RPMI7951 (cell line): ENCODE data around the gene PROX1. TPM values are rescaled to one million over a fixed set of nuclear protein-coding genes. Genes with fewer than 3 reads are reported as not detected.

Experiments used
- DNase-seq: peaks from one replicate; pipeline ENCODE4 v3.0.0-alpha.2; 2012; ENCODE audit warnings: low read depth
- total RNA-seq: library from RNA; depleted of rRNA; stranded (reverse); fragments of >200 nt; shearing (Covaris generic); gene quantifications from 2 replicates; pipeline ENCODE4 v1.2.3, GENCODE V29; 2014; rRNA removed

The PROX1 gene, protein sequence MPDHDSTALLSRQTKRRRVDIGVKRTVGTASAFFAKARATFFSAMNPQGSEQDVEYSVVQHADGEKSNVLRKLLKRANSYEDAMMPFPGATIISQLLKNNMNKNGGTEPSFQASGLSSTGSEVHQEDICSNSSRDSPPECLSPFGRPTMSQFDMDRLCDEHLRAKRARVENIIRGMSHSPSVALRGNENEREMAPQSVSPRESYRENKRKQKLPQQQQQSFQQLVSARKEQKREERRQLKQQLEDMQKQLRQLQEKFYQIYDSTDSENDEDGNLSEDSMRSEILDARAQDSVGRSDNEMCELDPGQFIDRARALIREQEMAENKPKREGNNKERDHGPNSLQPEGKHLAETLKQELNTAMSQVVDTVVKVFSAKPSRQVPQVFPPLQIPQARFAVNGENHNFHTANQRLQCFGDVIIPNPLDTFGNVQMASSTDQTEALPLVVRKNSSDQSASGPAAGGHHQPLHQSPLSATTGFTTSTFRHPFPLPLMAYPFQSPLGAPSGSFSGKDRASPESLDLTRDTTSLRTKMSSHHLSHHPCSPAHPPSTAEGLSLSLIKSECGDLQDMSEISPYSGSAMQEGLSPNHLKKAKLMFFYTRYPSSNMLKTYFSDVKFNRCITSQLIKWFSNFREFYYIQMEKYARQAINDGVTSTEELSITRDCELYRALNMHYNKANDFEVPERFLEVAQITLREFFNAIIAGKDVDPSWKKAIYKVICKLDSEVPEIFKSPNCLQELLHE
- 2.4 and 3.0 TPM in 2 replicates for total RNA-seq

DNA sequence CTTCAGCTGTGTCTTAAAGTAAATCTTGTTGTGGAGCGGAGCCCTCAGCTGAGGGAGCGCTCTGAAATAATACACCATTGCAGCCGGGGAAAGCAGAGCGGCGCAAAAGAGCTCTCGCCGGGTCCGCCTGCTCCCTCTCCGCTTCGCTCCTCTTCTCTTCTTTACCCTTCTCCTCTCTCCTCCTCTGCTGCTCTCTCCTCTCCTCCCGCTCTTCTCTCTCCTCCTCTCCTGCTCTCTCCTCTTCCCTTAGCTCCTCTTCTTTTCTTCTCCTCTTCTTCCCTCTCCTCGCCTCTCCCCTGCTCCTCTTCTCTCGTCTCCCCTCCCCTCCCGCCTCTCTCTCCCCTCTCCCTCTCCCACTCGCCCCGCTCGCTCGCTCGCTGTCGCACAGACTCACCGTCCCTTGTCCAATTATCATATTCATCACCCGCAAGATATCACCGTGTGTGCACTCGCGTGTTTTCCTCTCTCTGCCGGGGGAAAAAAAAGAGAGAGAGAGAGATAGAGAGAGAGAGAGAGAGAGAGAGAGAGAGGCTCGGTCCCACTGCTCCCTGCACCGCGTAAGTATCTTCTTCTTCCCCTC, at the start of gene PROX1:
Gene PROX1, plus strand, starts transcription at position 47 of the 580 bp plus-strand sequence. CDS start 8,563 bp downstream, outside the sequence.
- peak; percentile 90 for DNase-seq

DNA sequence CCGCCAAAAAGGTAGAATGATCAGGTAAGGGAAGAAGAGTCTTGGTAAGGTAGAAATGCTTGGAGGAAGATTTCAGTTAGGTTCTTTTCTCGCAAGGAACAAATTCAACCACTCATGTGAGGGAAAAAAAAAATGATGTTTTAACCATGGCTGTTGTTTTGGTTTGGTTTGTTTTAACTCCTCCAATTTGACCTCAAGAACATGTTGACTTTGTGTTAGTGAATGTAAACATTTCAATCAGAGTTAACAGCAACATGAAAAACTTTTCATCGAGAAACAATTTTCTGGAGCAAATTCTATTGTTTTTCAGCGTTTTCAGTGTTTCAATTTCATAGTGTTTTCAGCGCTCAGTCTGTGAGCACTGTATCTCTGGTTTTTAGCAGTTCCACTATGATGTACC, 49.0 kb upstream of the PROX1 start:
- DNase-seq, result no peak

DNA sequence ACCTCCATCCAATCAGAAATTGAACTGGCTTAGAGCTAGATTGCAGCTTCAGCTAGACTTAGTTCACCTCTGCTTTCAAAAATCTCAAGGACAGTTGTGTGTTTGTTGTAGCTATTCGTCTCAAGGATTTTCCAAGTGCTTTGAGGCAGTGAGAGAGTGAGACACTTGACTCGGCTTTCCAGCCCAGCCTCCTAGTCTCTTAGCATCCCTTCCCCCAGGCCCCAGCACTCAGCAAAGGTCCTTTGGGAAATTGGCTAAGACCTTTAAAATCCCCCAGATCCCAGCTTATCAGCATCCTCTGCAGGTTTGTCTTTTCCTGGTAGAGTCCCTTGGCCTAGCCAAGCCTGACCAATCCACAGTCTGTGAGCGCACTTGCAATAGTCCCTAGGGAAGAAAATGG, 47.9 kb upstream of the PROX1 start:
- no peak for DNase-seq

DNA sequence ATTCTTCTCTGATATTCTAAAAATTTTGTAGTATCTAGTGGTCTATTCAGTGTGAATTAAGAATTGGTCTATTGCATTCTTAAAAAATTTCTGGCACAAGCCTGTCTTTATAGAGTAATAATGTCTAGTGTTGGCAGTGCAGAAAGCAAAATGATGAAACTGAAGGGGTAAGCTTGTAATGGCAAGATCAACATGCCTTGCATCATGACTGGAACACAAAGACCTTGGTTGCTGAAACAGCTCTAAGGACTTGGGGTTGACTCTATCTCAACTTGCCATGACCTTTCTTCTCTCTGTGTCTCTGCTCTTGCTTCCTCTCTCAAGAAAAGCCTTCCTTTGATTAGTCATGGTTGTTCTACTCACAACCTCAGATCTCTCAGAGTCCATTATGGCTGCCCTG, 46.8 kb upstream of the PROX1 start:
- no peak for DNase-seq

DNA sequence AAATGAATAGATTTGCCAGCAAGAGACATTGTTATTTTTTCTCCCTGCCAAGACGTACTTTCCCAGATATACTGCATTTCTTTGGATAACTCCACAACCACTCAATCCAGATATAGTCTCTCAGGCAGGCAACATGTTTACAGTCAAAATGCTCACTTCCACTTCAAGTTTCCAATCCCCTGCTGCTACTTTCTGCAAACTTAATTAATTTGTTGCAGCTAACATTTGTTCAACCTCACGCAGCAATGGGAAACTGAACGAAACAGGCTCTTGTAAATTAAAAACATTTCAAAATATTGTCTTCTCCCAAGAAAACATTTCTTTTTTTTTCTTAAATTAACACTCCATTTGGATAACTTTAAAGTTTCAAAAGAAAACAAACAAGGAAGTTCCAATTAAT, 45.7 kb upstream of the PROX1 start:
- no peak for DNase-seq

DNA sequence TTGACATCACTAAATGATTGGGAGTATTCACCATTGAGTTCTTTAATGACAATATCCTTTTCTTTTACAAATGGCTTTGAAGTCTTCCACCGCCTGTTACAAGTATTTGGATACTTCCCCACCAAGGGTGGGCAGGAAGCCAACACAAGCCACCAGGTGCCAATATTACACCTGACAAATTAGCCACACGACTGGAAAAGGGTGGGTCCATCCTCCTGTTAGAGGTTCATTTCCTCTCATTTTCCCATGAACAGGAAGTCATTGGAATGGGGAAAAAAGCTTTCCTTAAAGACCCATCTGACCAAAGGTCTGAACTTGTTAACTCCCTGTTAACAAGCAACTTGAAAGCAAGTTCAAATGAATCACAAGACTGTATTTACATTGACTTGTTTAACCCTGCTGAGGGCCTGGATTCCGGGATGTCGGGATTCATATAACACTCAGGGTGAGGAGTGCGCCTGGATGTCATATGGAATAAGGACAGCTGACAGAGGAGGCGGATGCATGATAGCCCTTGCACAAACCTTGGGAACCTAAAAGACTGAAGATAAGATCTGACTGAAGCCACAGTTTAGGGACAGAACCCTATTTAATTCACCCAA, 40.5 kb upstream of the PROX1 start:
- DNase-seq, result no peak

DNA sequence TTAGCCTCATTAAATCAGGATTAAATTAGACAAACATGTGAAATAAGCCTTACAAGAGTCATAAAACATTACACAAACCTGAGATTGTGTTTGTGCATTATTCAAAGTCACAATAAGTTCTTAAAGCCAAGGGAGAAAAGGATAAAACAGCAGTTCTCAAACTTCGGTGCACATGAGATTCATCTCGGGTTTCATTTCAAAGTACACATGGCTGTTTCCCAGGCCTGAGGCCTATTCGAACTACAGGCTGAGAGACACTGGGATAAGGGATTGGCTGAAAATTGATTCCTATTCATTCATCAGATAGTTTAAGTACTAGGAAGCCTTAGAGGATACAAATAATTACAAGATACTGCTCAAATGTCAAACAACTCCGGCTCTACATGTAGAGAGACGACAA, 35.9 kb upstream of the PROX1 start:
- DNase-seq, result no peak

DNA sequence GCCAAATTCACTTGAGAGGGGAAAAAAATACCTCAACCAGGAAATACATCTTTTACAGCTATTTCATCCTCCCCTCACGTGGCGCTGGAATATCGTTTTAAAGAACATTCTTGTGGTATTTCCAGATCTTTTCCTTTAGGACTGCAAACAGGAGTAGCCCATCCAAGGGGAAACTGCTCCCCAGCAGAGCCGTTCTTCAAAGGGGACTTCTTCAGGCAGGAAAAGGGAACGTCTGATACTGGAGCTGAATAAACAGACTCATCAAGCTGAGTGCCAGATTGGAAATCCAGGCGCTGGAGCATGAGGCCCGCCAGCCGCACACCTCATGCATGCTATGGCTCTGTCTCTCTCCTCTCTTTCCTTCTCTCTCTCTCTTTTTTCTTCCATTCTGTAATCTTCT, 34.0 kb upstream of the PROX1 start:
- no peak for DNase-seq

DNA sequence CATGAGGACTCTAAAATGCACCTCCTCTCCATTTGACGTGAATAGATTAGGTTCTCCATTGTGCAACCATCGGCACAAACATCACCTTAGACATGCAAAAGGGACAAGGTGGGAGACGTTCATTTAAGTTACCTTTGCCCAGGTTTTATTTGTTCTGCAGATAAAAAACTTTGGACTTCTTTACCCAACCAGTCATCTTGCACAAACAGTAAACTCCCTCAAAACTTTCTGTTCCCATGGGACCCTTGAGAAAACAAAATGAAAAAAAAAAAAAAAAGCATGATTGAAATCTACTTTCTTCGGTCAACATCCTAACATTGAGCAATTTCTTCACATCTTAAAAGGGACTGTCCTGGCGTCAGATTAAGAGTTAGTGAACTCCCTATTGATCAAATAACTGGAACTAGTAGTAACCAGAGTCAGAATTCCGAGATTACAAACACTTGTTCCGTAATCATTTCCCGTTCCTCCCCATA, 31.4 kb upstream of the PROX1 start:
- DNase-seq, result no peak

DNA sequence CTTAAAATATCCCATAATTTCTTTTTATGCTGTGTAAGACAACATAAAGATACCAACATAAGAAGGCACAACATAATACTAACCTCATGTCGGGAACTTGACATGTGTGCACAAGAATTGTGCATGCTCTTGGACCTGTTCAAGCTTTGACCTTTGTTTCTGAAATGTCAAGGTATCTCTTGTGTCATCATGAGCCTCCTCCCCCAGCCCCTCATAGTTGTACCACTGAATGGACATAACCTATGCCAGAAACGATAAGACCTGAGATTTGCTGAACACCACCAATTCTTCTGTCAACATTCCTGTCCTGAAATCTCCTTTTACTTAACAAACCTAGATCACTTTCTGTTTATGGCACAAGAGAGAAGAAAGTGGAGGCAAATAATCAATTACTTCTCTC, 29.4 kb upstream of the PROX1 start:
- no peak for DNase-seq

DNA sequence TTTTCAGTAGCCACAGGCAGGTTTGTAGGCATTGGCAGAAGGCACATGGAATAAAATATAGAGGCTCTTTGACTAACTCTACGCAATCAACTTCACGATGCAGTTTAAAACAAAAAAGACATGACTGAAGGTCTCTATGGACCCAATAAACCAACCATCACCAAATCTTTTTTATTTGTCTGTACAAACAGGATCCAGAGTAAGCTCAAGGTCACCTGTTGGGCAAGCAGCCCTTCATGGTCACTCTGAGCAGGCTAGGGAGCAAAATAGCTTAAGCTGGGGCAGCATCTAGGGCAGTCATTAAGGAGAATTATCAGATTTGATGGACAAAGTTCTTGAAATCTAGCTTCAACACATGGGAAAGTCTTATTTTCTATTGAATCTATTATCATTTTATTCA, 26.8 kb upstream of the PROX1 start:
- no peak for DNase-seq

DNA sequence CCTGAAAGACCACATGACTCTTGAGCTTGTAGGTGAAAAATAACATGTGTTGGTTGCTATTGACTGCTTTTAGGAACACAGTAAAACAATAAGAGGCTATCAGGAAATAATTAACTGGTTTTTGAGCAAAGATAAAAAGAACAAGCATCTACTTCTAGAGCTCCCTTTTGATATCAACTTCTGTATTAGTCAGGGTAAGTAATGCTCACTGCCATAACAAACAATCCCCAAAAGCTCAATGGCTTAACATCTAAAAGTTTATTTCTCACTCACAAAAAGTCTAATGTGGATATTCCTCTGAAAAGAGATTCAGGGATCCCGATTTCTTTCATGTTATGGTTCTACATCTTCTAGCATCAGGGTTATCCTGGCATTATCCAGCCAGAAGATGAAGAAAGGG, 25.3 kb upstream of the PROX1 start:
- DNase-seq, result no peak

DNA sequence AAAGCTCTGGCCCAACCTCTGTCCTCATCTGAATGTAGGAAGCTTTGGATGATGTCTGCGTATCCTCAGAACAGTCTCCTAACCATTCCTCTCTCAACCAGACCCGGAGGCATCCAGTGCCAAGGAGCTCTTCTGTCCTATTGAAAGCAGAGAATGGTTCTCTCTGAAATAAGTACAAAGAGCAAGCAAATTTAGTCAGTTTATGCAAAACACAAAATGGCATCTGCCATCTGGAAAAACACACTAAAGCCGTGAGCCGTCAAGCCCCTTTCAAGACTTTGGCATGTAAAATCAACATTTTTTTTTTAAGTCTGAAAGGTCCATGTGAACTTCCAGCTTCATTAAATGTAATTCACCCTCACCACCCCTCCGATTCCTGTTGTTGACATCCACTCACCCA, 21.7 kb upstream of the PROX1 start:
- DNase-seq, result no peak

DNA sequence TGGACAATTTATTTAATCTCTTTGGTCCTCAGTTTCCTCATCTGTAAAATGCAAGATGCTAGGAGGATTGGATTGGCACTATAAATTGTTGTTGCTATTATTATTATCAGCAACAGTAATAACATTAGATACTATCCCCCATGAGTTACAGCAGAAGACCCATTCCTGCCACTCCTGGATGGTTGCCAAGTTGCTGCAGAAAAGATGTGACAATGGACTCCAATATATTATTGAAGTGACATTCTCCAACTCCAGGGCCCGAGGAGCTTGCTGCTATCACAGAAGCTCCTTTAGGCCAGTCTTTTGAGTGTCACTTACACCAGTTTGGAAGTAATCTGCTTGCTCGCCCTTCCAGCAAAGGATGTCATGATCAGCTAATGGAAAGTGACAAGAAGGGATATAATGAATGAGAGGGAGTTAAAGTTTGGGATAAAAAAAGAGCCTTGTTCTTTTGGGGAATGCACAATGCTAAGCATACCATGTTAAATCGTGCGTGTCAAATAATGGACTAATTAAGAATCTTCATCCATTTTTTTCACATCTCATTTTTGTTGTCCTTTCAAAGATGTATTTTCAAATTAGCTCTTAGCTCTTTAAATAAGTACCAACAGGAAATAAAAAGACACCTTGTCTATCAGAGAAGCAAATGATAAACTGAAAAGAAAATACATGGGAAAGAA, 19.5 kb upstream of the PROX1 start:
- DNase-seq, result no peak

DNA sequence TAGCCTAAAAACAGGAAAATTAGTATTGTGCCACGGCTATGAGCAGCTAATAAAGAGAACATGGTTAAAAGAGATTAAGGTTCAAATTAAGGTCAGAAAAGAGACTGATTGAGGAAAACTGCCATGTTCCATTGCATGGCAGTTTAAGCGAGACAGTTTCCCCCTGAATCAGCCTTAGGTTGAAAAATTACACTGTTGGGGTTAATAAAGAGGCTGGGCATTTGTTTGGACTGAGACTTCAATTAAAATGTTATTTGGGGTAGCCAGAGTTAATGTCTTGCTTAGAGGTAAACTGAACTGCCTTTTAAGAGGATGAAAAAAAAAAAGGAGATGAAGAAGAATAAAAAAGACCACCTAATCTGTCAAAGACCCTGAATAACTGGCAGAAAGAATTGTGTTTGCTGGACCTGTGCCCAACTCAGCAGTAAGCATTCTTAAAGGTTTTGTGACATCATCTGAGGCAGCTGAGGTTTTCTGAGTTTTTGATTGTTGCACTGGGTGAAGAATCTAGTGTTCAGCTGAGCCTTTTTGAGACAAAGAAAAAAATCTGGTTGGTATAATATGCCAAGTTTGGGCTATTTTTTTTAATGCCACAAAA, 17.7 kb upstream of the PROX1 start:
- DNase-seq, result peak; percentile 20

DNA sequence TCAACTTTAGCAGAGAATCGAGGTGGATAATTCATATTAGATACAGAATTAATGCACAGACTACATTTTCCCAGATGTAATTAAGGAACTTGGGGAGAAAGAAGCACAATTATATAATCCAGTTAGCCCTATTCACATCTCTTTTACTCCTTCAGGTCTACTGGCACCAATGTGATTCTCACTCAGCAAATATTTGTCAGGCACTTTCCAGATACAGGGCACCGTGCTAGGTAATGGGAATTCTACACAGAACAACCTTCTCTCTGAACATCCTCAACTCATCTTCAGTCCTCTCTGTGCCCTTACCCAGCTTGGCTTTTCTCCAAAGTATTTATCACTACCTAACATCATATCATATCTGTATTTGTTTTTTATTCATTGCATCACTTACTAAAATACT, 15.6 kb upstream of the PROX1 start:
- DNase-seq, result no peak

DNA sequence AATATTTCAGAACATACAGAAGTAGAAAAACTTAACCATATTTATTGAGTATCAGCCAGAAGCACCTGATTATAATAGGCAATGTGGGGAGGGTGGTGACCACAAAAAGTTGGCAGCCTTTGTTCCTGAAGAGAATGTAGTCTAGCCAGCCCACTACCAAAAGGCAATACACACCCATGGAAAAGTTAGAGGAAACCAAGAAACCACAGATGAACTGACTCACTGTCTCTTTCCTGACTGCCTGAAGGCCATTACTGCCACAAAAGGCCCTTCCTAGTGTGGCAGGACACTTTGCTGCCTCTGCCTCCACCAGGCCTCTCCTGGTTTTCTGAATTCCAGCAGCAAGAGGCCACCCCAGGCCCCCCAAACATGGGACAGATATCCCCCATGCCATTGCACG, 14.6 kb upstream of the PROX1 start:
- DNase-seq, result peak; percentile 90

DNA sequence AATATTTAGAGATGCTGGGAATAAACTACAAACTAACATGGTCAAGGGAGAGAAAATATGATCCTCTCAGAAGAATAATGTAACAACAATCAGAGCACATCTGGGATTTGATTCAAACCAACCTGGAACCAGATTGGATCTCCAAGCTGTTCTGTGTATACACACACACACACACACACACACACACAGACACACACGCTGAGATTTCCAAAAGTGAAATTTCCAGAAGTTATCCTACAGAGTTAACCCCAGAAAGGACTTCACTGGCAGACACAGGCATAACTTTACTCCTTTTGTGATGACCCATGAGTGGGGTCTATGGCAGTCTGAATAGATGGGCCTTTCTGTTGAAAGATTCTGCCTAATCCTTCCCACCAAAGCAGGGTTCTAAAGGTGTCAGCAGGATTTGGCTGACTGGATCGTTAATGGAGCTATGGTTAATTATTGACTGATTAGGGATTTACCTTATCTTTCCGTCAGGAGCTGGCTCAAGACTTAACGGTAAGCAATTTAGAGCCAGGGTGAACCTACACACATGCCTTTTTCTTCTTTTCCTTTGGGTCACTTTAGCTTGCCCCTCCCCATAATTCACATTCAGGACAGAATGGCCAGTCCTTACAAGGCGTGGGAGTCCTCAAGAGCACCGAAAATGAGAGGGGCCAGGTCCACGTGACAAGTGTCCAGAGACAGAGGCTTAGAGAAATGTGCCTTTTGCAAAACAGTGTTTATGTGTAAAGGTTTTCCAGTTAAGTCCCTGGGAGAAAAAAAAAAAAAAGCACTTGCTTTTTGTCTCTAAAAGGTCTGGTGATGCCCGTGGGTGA, 10.9 kb upstream of the PROX1 start:
- no peak for DNase-seq

DNA sequence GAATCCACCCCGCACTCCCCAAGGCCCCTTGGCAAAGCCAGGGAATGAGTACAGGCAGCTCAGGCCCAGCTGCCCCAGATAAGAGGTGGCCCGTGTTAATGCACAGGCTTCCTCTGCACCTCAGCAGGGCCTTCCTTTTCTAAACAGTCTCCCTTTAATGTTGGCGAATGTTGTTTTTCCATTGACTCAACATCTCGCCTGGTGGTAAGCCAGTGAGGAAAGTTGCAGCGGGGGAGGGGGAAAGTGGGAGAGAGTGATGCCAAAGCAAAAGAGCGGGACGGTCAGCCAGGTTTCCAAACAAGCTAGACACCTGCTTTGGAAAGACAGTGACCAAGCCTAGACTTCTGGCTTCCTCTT, 10.3 kb upstream of the PROX1 start:
- peak; percentile 24 for DNase-seq

DNA sequence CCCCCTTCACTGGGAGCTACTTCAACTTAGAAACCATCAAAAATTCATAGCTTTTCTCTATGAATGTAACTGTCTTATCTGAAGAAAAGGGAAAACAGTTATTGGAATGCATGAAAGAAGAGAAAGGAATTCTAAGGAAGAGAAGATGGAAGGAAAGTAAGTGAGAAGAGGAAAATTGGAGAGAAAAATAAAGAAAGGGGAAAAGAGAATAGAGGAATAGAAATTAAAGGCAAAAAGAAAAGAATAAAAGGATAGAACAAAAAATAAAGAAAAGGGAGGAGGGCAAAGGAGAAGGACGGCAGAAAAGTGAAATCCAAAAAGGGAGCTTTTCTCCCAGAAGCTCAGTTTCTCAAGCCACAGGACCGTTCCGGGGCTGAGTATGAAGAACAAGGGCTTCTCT, 9.9 kb upstream of the PROX1 start:
- no peak for DNase-seq
